ENCODE measurements around the gene C12orf56. TPM values are rescaled to one million over a fixed set of nuclear protein-coding genes. Genes with fewer than 3 reads are reported as not detected.

C12orf56 gene
- polyA plus RNA-seq, 1 donor (not counting 4 experiments of a cell fraction or from before 2014, with no cell fraction given): 0.14 TPM

DNA sequence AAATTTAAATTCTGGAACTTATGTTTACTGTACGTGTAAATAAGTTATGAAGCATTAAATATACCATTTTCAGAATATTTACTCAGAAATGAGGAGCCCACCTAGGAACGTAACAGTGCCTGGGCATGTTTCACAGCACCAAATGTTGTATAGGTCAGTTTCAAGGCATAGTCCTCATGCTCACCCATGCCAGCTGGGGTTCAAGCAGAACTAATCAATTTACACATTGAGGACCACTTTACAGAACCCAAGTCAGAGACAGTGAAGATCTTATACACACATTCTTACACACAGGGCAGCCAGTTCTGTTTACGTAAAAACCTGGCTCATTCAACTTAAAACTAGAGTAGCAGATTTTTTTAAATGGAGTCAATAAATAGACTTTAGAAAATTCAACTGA is 170.5 kb downstream of the C12orf56 start:
- Histone ChIP-seq H4K20me1 (ENCODE audit: control insufficient read depth, extremely low read depth, insufficient read depth, low read length) (no peaks in the 10 kb centered on the region), H3K36me3 (ENCODE audit: control insufficient read depth in 2 of 2, extremely low read depth in 1 of 2, insufficient read depth in 2 of 2, low read length in 2 of 2) (peaks cover 0 to 1% of the 10 kb centered on the region in 2 experiments), H3K9ac (ENCODE audit: control insufficient read depth, extremely low read depth, insufficient read depth, low read length) (no peak overlapping the region), H2AFZ (ENCODE audit: control insufficient read depth, low read length) (no peak overlapping the region), H3K27me3 (ENCODE audit: control insufficient read depth, extremely low read depth, insufficient read depth, low read length) (no peaks in the 10 kb centered on the region), H3K79me2 (ENCODE audit: control insufficient read depth, insufficient read depth, low read length) (peaks cover 11% of the 10 kb centered on the region), H3K4me3 (ENCODE audit: control insufficient read depth in 2 of 3, extremely low read depth in 1 of 3, insufficient read depth in 2 of 3, low read depth in 1 of 3, low read length in 3 of 3) (no peak overlapping the region), H3K4me1 (ENCODE audit: control insufficient read depth, extremely low read depth, insufficient read depth, low read length) (peaks cover 16% of the 10 kb centered on the region), H3K9me1 (ENCODE audit: control insufficient read depth, extremely low read depth, insufficient read depth, low read length) (no peaks in the 10 kb centered on the region), H3K9me3 (ENCODE audit: control insufficient read depth, low read depth, low read length) (no peaks in the 10 kb centered on the region), H3K27ac (ENCODE audit: control insufficient read depth, insufficient read depth, low read length) (no peak overlapping the region), H3K4me2 (ENCODE audit: control insufficient read depth, extremely low read depth, insufficient read depth, low read depth, low read length) (peak overlapping the region; percentile 32)
- no peak for TF ChIP-seq EZH2 (IDR thresholded peaks at IDR 0.05; ENCODE audit: low read length)
- TF ChIP-seq, protein P1, sequence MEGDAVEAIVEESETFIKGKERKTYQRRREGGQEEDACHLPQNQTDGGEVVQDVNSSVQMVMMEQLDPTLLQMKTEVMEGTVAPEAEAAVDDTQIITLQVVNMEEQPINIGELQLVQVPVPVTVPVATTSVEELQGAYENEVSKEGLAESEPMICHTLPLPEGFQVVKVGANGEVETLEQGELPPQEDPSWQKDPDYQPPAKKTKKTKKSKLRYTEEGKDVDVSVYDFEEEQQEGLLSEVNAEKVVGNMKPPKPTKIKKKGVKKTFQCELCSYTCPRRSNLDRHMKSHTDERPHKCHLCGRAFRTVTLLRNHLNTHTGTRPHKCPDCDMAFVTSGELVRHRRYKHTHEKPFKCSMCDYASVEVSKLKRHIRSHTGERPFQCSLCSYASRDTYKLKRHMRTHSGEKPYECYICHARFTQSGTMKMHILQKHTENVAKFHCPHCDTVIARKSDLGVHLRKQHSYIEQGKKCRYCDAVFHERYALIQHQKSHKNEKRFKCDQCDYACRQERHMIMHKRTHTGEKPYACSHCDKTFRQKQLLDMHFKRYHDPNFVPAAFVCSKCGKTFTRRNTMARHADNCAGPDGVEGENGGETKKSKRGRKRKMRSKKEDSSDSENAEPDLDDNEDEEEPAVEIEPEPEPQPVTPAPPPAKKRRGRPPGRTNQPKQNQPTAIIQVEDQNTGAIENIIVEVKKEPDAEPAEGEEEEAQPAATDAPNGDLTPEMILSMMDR (optimal IDR thresholded peaks at IDR 0.05 in 1 of 3, IDR thresholded peaks at IDR 0.05 in 1 of 3, conservative IDR thresholded peaks at IDR 0.05 in 1 of 3; ENCODE audit: extremely low read depth in 1 of 3, insufficient read depth in 2 of 3, low read length in 3 of 3): no peak
- no peak for FAIRE-seq
- dilution Hi-C loops (cut with MboI; ENCODE audit: extremely low pct_ligation_motif_present, low sequenced_read_pairs): no loop called here
- DNase-seq (ENCODE audit: low read depth, low spot score): no peak

DNA sequence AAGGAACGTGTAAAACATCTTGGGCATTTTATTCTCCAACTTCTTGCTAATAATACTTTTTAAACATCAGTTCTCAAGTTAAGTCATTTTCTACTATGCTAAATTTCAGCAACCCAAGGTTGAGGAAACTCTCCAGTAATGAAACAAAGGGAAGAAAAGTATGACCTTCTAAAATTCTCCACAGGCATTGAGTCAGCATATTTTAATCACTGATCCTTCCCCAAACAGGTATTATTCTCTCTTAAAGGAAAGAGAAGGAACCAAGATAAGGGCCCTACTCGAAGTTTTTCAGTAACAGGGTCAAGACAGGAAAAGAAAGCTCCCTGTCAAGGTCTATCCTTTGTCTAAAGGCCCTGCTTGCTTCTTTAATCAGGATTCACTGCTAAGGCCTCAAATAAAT is 171.4 kb downstream of the C12orf56 start:
- H4K20me1 ChIP-seq (ENCODE audit: control insufficient read depth, extremely low read depth, insufficient read depth, low read length): no peaks in the 10 kb centered on the region
- no peak overlapping the region for H3K4me3 ChIP-seq (ENCODE audit: control insufficient read depth in 2 of 3, extremely low read depth in 1 of 3, insufficient read depth in 2 of 3, low read depth in 1 of 3, low read length in 3 of 3)
- no peaks in the 10 kb centered on the region for H3K9me3 ChIP-seq (ENCODE audit: control insufficient read depth, low read depth, low read length)
- H3K36me3 ChIP-seq (ENCODE audit: control insufficient read depth in 2 of 2, extremely low read depth in 1 of 2, insufficient read depth in 2 of 2, low read length in 2 of 2): peaks cover 0 to 1% of the 10 kb centered on the region in 2 experiments
- dilution Hi-C loops (cut with MboI; ENCODE audit: extremely low pct_ligation_motif_present, low sequenced_read_pairs): no loop called here
- no peak overlapping the region for H3K4me2 ChIP-seq (ENCODE audit: control insufficient read depth, extremely low read depth, insufficient read depth, low read depth, low read length)
- no peaks in the 10 kb centered on the region for H3K9me1 ChIP-seq (ENCODE audit: control insufficient read depth, extremely low read depth, insufficient read depth, low read length)
- FAIRE-seq (no peak), DNase-seq (ENCODE audit: low read depth, low spot score) (no peak)
- peaks cover 11% of the 10 kb centered on the region for H3K79me2 ChIP-seq (ENCODE audit: control insufficient read depth, insufficient read depth, low read length)
- TF ChIP-seq, protein P1 (optimal IDR thresholded peaks at IDR 0.05 in 1 of 3, IDR thresholded peaks at IDR 0.05 in 1 of 3, conservative IDR thresholded peaks at IDR 0.05 in 1 of 3; ENCODE audit: extremely low read depth in 1 of 3, insufficient read depth in 2 of 3, low read length in 3 of 3): no peak
- TF ChIP-seq EZH2 (IDR thresholded peaks at IDR 0.05; ENCODE audit: low read length): no peak
- H2AFZ ChIP-seq (ENCODE audit: control insufficient read depth, low read length): no peak overlapping the region
- H3K27me3 ChIP-seq (ENCODE audit: control insufficient read depth, extremely low read depth, insufficient read depth, low read length): no peaks in the 10 kb centered on the region
- peaks cover 16% of the 10 kb centered on the region for H3K4me1 ChIP-seq (ENCODE audit: control insufficient read depth, extremely low read depth, insufficient read depth, low read length)
- H3K27ac ChIP-seq (ENCODE audit: control insufficient read depth, insufficient read depth, low read length): no peak overlapping the region
- no peak overlapping the region for H3K9ac ChIP-seq (ENCODE audit: control insufficient read depth, extremely low read depth, insufficient read depth, low read length)

Data from keratinocyte (primary cell).